NCI-H774 (cell line): Measurements from ENCODE around the gene SNAI1.

ENCODE experiments used
- DNase-seq: peaks from one replicate; lab custom pipeline; 2025; lab: John Stamatoyannopoulos, UW

Gene SNAI1

GRCh38 chr20:50013976-50014375, 31.2 kb downstream of the SNAI1 start:
- no peak for DNase-seq

GRCh38 chr20:50014570-50015562, 32.1 kb downstream of the SNAI1 start:
- DNase-seq = no peak

GRCh38 chr20:50015636-50015992, 32.8 kb downstream of the SNAI1 start:
- DNase-seq = no peak

- no peak for DNase-seq
Measured at GRCh38 chr20:50015993-50016770, 33.4 kb downstream of the SNAI1 start.

- no peak for DNase-seq
Measured at GRCh38 chr20:50017160-50017559, 34.4 kb downstream of the SNAI1 start.

- DNase-seq = no peak
Measured at GRCh38 chr20:50017576-50018248, 34.9 kb downstream of the SNAI1 start.

GRCh38 chr20:50019466-50020256, 36.9 kb downstream of the SNAI1 start:
- no peak for DNase-seq

GRCh38 chr20:50020288-50020687, 37.5 kb downstream of the SNAI1 start:
- DNase-seq = no peak

GRCh38 chr20:50022676-50023075, 39.9 kb downstream of the SNAI1 start:
- DNase-seq = no peak

GRCh38 chr20:50023116-50023805, 40.5 kb downstream of the SNAI1 start:
- no peak for DNase-seq

GRCh38 chr20:50026746-50027575, 44.2 kb downstream of the SNAI1 start:
- no peak for DNase-seq

- no peak for DNase-seq
Measured at GRCh38 chr20:50027611-50028105, 44.9 kb downstream of the SNAI1 start.

GRCh38 chr20:50029083-50029696, 46.4 kb downstream of the SNAI1 start:
- no peak for DNase-seq

- DNase-seq = no peak
Measured at GRCh38 chr20:50029697-50030461, 47.1 kb downstream of the SNAI1 start.

- no peak for DNase-seq
Measured at GRCh38 chr20:50032955-50033666, 50.3 kb downstream of the SNAI1 start.

- DNase-seq = no peak
Measured at GRCh38 chr20:50034567-50035180, 51.9 kb downstream of the SNAI1 start.

GRCh38 chr20:50036703-50037102, 53.9 kb downstream of the SNAI1 start:
- no peak for DNase-seq

- no peak for DNase-seq
Measured at GRCh38 chr20:50037123-50037522, 54.3 kb downstream of the SNAI1 start.
